CD4-positive, alpha-beta memory T cell (primary cell): ENCODE results near the gene SDC1. TPM values are rescaled to one million over a fixed set of nuclear protein-coding genes. Genes with fewer than 3 reads are reported as not detected.
"Not testable (repeated sequence)": the region's sequence is repeated elsewhere in the genome, so short reads cannot be mapped to it uniquely, and the experiment has no call there.

ENCODE experiments used
- CTCF ChIA-PET: fragments of 350-600 bp; sonication (Branson Sonifier 250); formaldehyde crosslinking; loops from one replicate; lab custom pipeline; 2021; ENCODE audit warnings: inconsistent platforms; ENCODE audit not compliant: partially characterized antibody; lab: Charles Lee
- POLR2A ChIA-PET: fragments of 350-600 bp; sonication (Branson Sonifier 250); formaldehyde crosslinking; loops from one replicate; lab custom pipeline; 2021; ENCODE audit not compliant: partially characterized antibody; lab: Charles Lee
- DNase-seq, 5 donors: peaks; one replicate each; pipeline versions ENCODE4 v3.0.0 to v3.0.0-alpha.2; 2020 to 2022; ENCODE audit warnings: mixed read lengths in 1 of 5
- H3K27ac ChIP-seq: one replicate; pipeline ENCODE4 v1.7.0; 2013; ENCODE audit warnings: low read depth, low read length
- H3K27me3 ChIP-seq: 2 replicates; pipeline ENCODE4 v1.7.0; 2013; ENCODE audit warnings: mild to moderate bottlenecking, low read length, moderate library complexity; ENCODE audit not compliant: insufficient read depth
- H3K36me3 ChIP-seq: 2 replicates; pipeline ENCODE4 v1.7.0; 2013; ENCODE audit warnings: mild to moderate bottlenecking, low read length, moderate library complexity; ENCODE audit not compliant: insufficient read depth
- H3K4me1 ChIP-seq: 2 replicates; pipeline ENCODE4 v1.7.0; 2013; ENCODE audit warnings: mild to moderate bottlenecking, low read length, moderate library complexity; ENCODE audit not compliant: insufficient read depth
- H3K4me3 ChIP-seq, 2 donors: one replicate each; pipeline ENCODE4 v1.7.0; 2013; ENCODE audit warnings: low read length in 2 of 2, mild to moderate bottlenecking in 1 of 2
- H3K9me3 ChIP-seq, 2 donors: one replicate each; pipeline ENCODE4 v1.7.0; 2013; ENCODE audit warnings: low read length in 2 of 2, control low read depth in 1 of 2; ENCODE audit not compliant: control insufficient read depth in 1 of 2
- H3K27ac Mint-ChIP-seq, 7 donors: one replicate each; pipeline ENCODE4 v1.8.0; 2020 to 2021; ENCODE audit warnings: mixed read lengths in 7 of 7, mild to moderate bottlenecking in 6 of 7, inconsistent platforms in 3 of 7, moderate library complexity in 3 of 7
- H3K27me3 Mint-ChIP-seq, 2 donors: one replicate each; pipeline ENCODE4 v1.8.0; 2020 to 2021; ENCODE audit warnings: mixed read lengths in 2 of 2
- H3K36me3 Mint-ChIP-seq, 2 donors: one replicate each; pipeline ENCODE4 v1.8.0; 2020 to 2021; ENCODE audit warnings: mixed read lengths in 2 of 2, inconsistent platforms in 1 of 2, mild to moderate bottlenecking in 1 of 2
- H3K4me1 Mint-ChIP-seq, 4 donors: one replicate each; pipeline ENCODE4 v1.8.0; 2020 to 2021; ENCODE audit warnings: mixed read lengths in 4 of 4, mild to moderate bottlenecking in 1 of 4
- H3K4me3 Mint-ChIP-seq, 8 donors: one replicate each; pipeline ENCODE4 v1.8.0; 2020 to 2021; ENCODE audit warnings: mixed read lengths in 8 of 8, mild to moderate bottlenecking in 7 of 8, moderate library complexity in 6 of 8, inconsistent platforms in 3 of 8
- H3K9me3 Mint-ChIP-seq, 8 donors: one replicate each; pipeline ENCODE4 v1.8.0; 2020 to 2021; ENCODE audit warnings: mixed read lengths in 8 of 8, mild to moderate bottlenecking in 5 of 8, inconsistent platforms in 3 of 8, moderate library complexity in 1 of 8
- intact Hi-C: fragments of 100-400 bp; cut with micrococcal nuclease; formaldehyde crosslinking; loops from one replicate; pipeline ENCODE4 v1.15.1; 2023
- polyA plus RNA-seq, 2 donors: library from polyadenylated mRNA; unstranded; fragments of 300-500 nt; fragmentation: Illumina TruSeq; gene quantifications; one replicate each; pipeline ENCODE4 v1.2.3, GENCODE V29; 2021
- total RNA-seq, 2 experiments: library from RNA; stranded (reverse); gene quantifications; one replicate each; pipeline ENCODE4 v1.2.3, GENCODE V29; 2021

SDC1 gene
- total and polyA plus RNA-seq, 4 experiments from 2014 or later, result 0.09 TPM; not detected in 3

DNA sequence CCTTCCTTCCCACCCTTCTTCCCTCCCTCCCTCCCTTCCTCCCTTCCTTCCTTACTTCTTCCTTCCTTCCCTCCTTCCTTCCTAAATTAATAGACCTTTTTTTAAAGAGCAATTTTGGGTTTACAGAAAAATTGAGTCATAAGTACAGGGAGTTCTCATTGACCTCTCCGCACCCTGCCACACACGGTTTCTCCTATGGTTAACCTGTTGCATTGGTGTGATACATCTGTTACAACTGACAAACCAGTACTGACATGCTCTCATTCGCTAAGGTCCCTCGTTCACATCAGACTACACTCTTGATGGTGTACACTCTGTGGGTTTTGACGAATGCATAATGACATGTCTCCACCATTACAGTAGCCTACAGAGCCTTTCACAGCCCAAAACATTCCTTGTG lies 11.6 kb upstream of the SDC1 start:
- Histone ChIP-seq H3K4me3 (no peak overlapping the region), H3K9me3 (no peaks in the 10 kb centered on the region), H3K27ac (no peak overlapping the region), H3K27me3 (no peaks in the 10 kb centered on the region), H3K36me3 (no peaks in the 10 kb centered on the region), H3K4me1 (no peaks in the 10 kb centered on the region)
- ChIA-PET POLR2A (no interaction called here), CTCF (no interaction called here)
- peaks cover 0 to 6% (median 0%) of the 10 kb centered on the region in 8 donors for H3K9me3 Mint-ChIP-seq
- peaks cover 0 to 1% (median under 1%) of the 10 kb centered on the region in 4 donors for H3K4me1 Mint-ChIP-seq
- DNase-seq, result no peak
- peaks cover 15 to 28% of the 10 kb centered on the region in 2 donors for H3K27me3 Mint-ChIP-seq
- H3K27ac Mint-ChIP-seq, result no peak overlapping the region
- H3K36me3 Mint-ChIP-seq, result no peaks in the 10 kb centered on the region
- intact Hi-C loops, result no loop called here
- no peak overlapping the region for H3K4me3 Mint-ChIP-seq

DNA sequence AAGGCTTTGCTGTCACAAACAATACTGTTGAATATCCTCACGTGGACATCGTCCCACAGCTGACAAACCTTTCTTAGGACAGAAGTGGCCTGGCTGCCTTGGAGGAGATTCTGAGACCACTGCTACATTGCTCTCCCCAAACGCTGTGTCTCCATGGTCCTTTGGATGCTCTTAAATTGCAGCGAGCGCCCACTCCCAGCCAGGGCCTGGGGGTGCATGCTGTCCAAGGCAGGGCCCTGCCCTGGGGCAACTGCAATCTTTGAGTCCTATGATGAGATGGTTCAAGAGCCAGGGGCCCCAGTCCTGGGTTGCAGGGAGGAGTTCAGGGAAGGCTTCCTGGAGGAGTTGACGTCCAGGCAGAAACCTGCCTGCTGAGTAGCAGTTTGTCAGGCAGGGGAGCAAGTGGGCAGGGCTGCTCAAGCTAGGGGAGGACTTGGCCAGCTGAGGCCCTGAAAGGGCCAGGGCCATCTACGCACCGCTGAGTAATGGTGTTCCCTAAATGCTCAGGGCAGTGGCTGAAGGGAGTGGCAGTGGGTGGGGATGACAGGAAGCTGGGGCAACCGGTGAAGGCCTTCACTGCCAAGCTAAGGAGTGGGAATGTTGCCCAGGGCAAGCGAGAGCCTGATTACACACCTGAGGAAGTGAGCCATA lies 10.8 kb upstream of the SDC1 start:
- Mint-ChIP-seq H3K9me3 (peaks cover 0 to 6% (median 0%) of the 10 kb centered on the region in 8 donors), H3K27me3 (peaks cover 20 to 32% of the 10 kb centered on the region in 2 donors), H3K4me1 (no peaks in the 10 kb centered on the region), H3K27ac (no peak overlapping the region), H3K4me3 (peak overlapping the region in 1 of 8 donors; percentile 41), H3K36me3 (no peaks in the 10 kb centered on the region)
- intact Hi-C loops, result no loop called here
- no peaks in the 10 kb centered on the region for H3K27me3 ChIP-seq
- POLR2A ChIA-PET, result no interaction called here
- H3K27ac ChIP-seq, result no peak overlapping the region
- no peak for DNase-seq
- CTCF ChIA-PET, result no interaction called here
- H3K4me1 ChIP-seq, result no peaks in the 10 kb centered on the region
- no peaks in the 10 kb centered on the region for H3K36me3 ChIP-seq
- H3K9me3 ChIP-seq, result no peaks in the 10 kb centered on the region
- no peak overlapping the region for H3K4me3 ChIP-seq

- intact Hi-C loops, H3K36me3 Mint-ChIP-seq, H3K27ac Mint-ChIP-seq, H3K36me3 ChIP-seq, H3K27me3 ChIP-seq, H3K4me3 ChIP-seq, H3K4me1 ChIP-seq, H3K9me3 ChIP-seq, H3K27ac ChIP-seq, H3K4me3 Mint-ChIP-seq, DNase-seq, CTCF ChIA-PET, H3K9me3 Mint-ChIP-seq, POLR2A ChIA-PET, H3K4me1 Mint-ChIP-seq: not testable (repeated sequence)
- H3K27me3 Mint-ChIP-seq, result peaks cover 23 to 35% of the 10 kb centered on the region in 2 donors
Measured at GRCh38 chr2:20234597-20234996, 9.7 kb upstream of the SDC1 start.

- H3K27me3 Mint-ChIP-seq, result peaks cover 27 to 41% of the 10 kb centered on the region in 2 donors
Measured at GRCh38 chr2:20232837-20233207, 7.9 kb upstream of the SDC1 start.

DNA sequence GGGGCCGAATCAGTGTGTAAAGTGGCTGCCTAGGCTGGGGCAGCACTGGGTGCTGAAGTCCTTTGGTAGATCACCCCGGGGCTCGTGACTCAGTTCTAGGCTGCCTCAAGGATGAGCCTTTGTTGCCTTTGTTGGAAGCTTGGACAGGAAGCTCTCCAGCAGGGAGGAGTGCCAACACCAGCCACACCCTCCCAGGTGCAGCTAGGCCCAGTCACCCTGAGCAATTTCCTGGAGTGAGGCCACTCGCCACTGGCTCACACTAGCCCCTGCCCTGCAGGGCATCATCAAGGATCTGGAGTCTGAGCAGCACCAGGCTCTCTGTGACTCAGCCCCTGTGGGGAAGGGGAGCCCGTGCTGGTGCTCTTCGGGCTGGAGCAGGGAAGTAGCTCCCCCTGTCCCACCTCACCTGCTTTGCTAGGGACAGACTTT lies 6.7 kb upstream of the SDC1 start:
- Mint-ChIP-seq H3K9me3 (peaks cover 0 to 2% (median 0%) of the 10 kb centered on the region in 8 donors), H3K4me1 (no peaks in the 10 kb centered on the region), H3K4me3 (no peak overlapping the region), H3K27ac (no peak overlapping the region), H3K27me3 (peaks cover 26 to 40% of the 10 kb centered on the region in 2 donors), H3K36me3 (no peaks in the 10 kb centered on the region)
- no peaks in the 10 kb centered on the region for H3K36me3 ChIP-seq
- ChIA-PET CTCF (no interaction called here), POLR2A (no interaction called here)
- no peaks in the 10 kb centered on the region for H3K27me3 ChIP-seq
- intact Hi-C loops, result no loop called here
- no peak for DNase-seq
- H3K27ac ChIP-seq, result no peak overlapping the region
- no peaks in the 10 kb centered on the region for H3K9me3 ChIP-seq
- H3K4me3 ChIP-seq, result no peak overlapping the region
- no peaks in the 10 kb centered on the region for H3K4me1 ChIP-seq

More at GRCh38 chr2:20232837-20233207, 7.9 kb upstream of the SDC1 start:
- Mint-ChIP-seq H3K27ac (no peak overlapping the region), H3K9me3 (peaks cover 0 to 6% (median 0%) of the 10 kb centered on the region in 8 donors), H3K36me3 (no peaks in the 10 kb centered on the region), H3K4me1 (no peaks in the 10 kb centered on the region), H3K4me3 (no peak overlapping the region)
- no peaks in the 10 kb centered on the region for H3K36me3 ChIP-seq
- POLR2A ChIA-PET, result no interaction called here
- no peaks in the 10 kb centered on the region for H3K9me3 ChIP-seq
- no peak for DNase-seq
- H3K4me1 ChIP-seq, result no peaks in the 10 kb centered on the region
- intact Hi-C loops, result no loop called here
- H3K4me3 ChIP-seq, result no peak overlapping the region
- H3K27me3 ChIP-seq, result no peaks in the 10 kb centered on the region
- no peak overlapping the region for H3K27ac ChIP-seq
- CTCF ChIA-PET, result no interaction called here

DNA sequence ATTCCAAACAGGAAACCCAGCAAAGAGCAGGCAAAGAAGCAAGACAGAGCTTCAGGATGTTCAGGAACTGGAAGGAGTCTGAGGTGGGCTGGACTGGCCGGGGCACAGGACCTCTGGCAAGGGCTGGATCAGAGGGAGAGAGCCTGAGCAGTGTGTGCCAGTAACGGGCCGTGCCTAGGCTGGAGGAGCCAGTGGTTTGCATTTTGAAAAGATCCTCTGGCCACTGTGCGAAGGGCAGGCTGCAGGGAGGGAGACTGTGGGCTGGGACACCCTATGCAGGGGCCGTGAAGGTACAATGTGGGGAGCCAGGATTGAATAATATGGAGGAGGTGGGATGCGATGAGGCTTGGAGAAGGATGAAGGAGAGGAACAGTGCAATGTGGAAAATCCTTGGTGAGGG lies 6.2 kb upstream of the SDC1 start:
- no peak overlapping the region for H3K4me3 Mint-ChIP-seq
- DNase-seq, result no peak
- Histone ChIP-seq H3K27me3 (no peaks in the 10 kb centered on the region), H3K27ac (no peak overlapping the region), H3K4me3 (no peak overlapping the region), H3K36me3 (no peaks in the 10 kb centered on the region), H3K4me1 (no peaks in the 10 kb centered on the region), H3K9me3 (no peaks in the 10 kb centered on the region)
- no peaks in the 10 kb centered on the region for H3K36me3 Mint-ChIP-seq
- CTCF ChIA-PET, result no interaction called here
- no peaks in the 10 kb centered on the region for H3K4me1 Mint-ChIP-seq
- peak overlapping the region in 1 of 7 donors; percentile 85 for H3K27ac Mint-ChIP-seq
- POLR2A ChIA-PET, result no interaction called here
- peaks cover 0 to 2% (median 0%) of the 10 kb centered on the region in 8 donors for H3K9me3 Mint-ChIP-seq
- intact Hi-C loops, result no loop called here
- H3K27me3 Mint-ChIP-seq, result peaks cover 24 to 38% of the 10 kb centered on the region in 2 donors

- Histone ChIP-seq H3K27me3 (peaks cover 6% of the 10 kb centered on the region), H3K9me3 (no peaks in the 10 kb centered on the region), H3K27ac (no peak overlapping the region), H3K4me1 (no peaks in the 10 kb centered on the region), H3K4me3 (no peak overlapping the region), H3K36me3 (no peaks in the 10 kb centered on the region)
- CTCF ChIA-PET, result no interaction called here
- no peak for DNase-seq
- Mint-ChIP-seq H3K27me3 (peaks cover 28 to 37% of the 10 kb centered on the region in 2 donors), H3K36me3 (no peaks in the 10 kb centered on the region), H3K4me1 (peaks cover 0 to 4% (median 1%) of the 10 kb centered on the region in 4 donors), H3K4me3 (no peak overlapping the region), H3K27ac (no peak overlapping the region), H3K9me3 (peaks cover 0 to 2% (median 0%) of the 10 kb centered on the region in 8 donors)
- intact Hi-C loops, result no loop called here
- POLR2A ChIA-PET, result no interaction called here
Measured at GRCh38 chr2:20230114-20230425, 5.1 kb upstream of the SDC1 start.
